Peyer's patch (tissue), 4 donors: ENCODE data around the gene SLC66A2.

Source experiments
- CTCF ChIP-seq, 6 experiments: fragments of 450-650 bp in 4 of 6; fragments of 200-600 bp in 2 of 6; sonication (generic) in 1 of 6; IDR thresholded peaks; one replicate each; pipeline ENCODE4 v1.5.1; 2017 to 2019; ENCODE audit warnings: antibody characterized with exemption in 6 of 6, mild to moderate bottlenecking in 3 of 6, moderate library complexity in 1 of 6
- POLR2A ChIP-seq, 2 donors: fragments of 450-650 bp; IDR thresholded peaks; one replicate each; pipeline ENCODE4 v1.5.1; 2017; ENCODE audit warnings: antibody characterized with exemption in 2 of 2, mild to moderate bottlenecking in 2 of 2, moderate library complexity in 2 of 2

DNA sequence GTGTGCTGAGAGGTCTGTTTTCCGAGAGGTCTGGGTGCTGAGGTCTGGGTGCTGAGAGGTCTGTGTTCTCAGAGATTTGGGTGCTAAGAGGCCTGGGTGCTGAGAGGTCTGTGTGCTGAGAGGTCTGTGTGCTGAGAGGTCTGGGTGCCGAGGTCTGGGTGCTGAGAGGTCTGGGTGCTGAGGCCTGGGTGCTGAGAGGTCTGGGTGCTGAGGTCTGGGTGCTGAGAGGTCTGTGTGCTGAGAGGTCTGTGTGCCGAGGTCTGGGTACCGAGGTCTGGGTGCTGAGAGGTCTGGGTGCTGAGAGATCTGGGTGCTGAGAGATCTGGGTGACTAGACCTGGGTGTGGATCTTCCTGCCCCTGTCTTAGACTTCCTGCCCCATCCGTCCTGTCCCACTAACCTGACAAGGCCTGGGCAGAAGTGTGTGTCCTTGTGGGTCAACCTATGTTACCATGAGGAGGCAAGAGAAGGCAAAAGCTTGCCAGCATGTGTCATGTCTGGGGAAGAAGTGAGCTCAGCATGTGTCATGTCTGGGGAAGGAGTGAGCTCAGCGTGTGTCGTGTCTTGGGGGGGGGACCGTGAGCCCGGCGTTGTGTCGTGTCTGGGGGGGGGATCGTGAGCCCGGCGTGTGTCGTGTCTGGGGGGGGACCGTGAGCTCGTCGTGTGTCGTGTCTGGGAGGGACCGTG is 84.4 kb downstream of the SLC66A2 start:
- TF ChIP-seq CTCF (IDR thresholded peaks at IDR 0.05), result no peak
- TF ChIP-seq POLR2A (IDR thresholded peaks at IDR 0.05), result no peak
